IPS-20b (cell line): ENCODE results near the gene PROZ.

Experiments
- H3K27ac ChIP-seq: one replicate; pipeline ENCODE4 v1.5.1; 2013; ENCODE audit warnings: low read length
- H3K27me3 ChIP-seq: 2 replicates; pipeline ENCODE4 v1.6.1; 2013; ENCODE audit warnings: mild to moderate bottlenecking, low read length, inconsistent platforms; ENCODE audit not compliant: insufficient read depth
- H3K36me3 ChIP-seq: 2 replicates; pipeline ENCODE4 v1.6.1; 2013; ENCODE audit warnings: low read depth, mild to moderate bottlenecking, inconsistent platforms, low read length, moderate library complexity; ENCODE audit not compliant: insufficient read depth
- H3K4me1 ChIP-seq: 2 replicates; pipeline ENCODE4 v1.6.1; 2013; ENCODE audit warnings: mild to moderate bottlenecking, control low read depth, inconsistent platforms, low read length, moderate library complexity; ENCODE audit not compliant: insufficient read depth
- H3K4me3 ChIP-seq: 2 replicates; pipeline ENCODE4 v1.5.1; 2013; ENCODE audit warnings: mild to moderate bottlenecking, low read length, inconsistent platforms
- H3K9ac ChIP-seq: 2 replicates; pipeline ENCODE4 v1.6.1; 2013; ENCODE audit warnings: low read depth, mild to moderate bottlenecking, inconsistent platforms, low read length, moderate library complexity
- H3K9me3 ChIP-seq: 2 replicates; pipeline ENCODE4 v1.6.1; 2013; ENCODE audit warnings: mild to moderate bottlenecking, low read depth, low read length, inconsistent platforms; ENCODE audit not compliant: insufficient read depth

The PROZ gene

GRCh38 chr13:113115363-113116205, 42.9 kb upstream of the PROZ start:
- Histone ChIP-seq H3K27ac (no peak overlapping the region), H3K27me3 (peaks cover 31% of the 10 kb centered on the region), H3K4me3 (no peak overlapping the region), H3K9ac (no peak overlapping the region), H3K9me3 (no peaks in the 10 kb centered on the region), H3K36me3 (no peaks in the 10 kb centered on the region), H3K4me1 (no peaks in the 10 kb centered on the region; the same call in 1 of the 2 replicates)

- no peaks in the 10 kb centered on the region for H3K9me3 ChIP-seq
- H3K4me1 ChIP-seq: no peaks in the 10 kb centered on the region; the same call in 1 of the 2 replicates
- H3K36me3 ChIP-seq: no peaks in the 10 kb centered on the region
- H3K4me3 ChIP-seq: no peak overlapping the region
- H3K27me3 ChIP-seq: peaks cover 24% of the 10 kb centered on the region
- no peak overlapping the region for H3K9ac ChIP-seq
- H3K27ac ChIP-seq: no peak overlapping the region
Observed at GRCh38 chr13:113116206-113116800, 42.1 kb upstream of the PROZ start.

GRCh38 chr13:113116871-113117271, 41.6 kb upstream of the PROZ start:
- Histone ChIP-seq H3K27ac (no peak overlapping the region), H3K4me1 (no peaks in the 10 kb centered on the region; the same call in 1 of the 2 replicates), H3K36me3 (no peaks in the 10 kb centered on the region), H3K27me3 (peaks cover 20% of the 10 kb centered on the region), H3K9ac (no peak overlapping the region), H3K9me3 (no peaks in the 10 kb centered on the region), H3K4me3 (no peak overlapping the region)

GRCh38 chr13:113117335-113117872, 41.0 kb upstream of the PROZ start:
- Histone ChIP-seq H3K36me3 (no peaks in the 10 kb centered on the region), H3K4me3 (no peak overlapping the region), H3K4me1 (no peaks in the 10 kb centered on the region; the same call in 1 of the 2 replicates), H3K9me3 (no peaks in the 10 kb centered on the region), H3K9ac (no peak overlapping the region), H3K27ac (no peak overlapping the region), H3K27me3 (peaks cover 15% of the 10 kb centered on the region; the same call in 1 of the 2 replicates)

GRCh38 chr13:113117911-113118260, 40.6 kb upstream of the PROZ start:
- no peak overlapping the region for H3K9ac ChIP-seq
- peaks cover 10% of the 10 kb centered on the region; the same call in 1 of the 2 replicates for H3K27me3 ChIP-seq
- H3K36me3 ChIP-seq: no peaks in the 10 kb centered on the region
- no peak overlapping the region for H3K27ac ChIP-seq
- H3K9me3 ChIP-seq: no peaks in the 10 kb centered on the region
- H3K4me1 ChIP-seq: no peaks in the 10 kb centered on the region; the same call in none of the 2 replicates
- no peak overlapping the region for H3K4me3 ChIP-seq

- Histone ChIP-seq H3K9me3 (no peaks in the 10 kb centered on the region), H3K36me3 (no peaks in the 10 kb centered on the region), H3K27me3 (peaks cover 4% of the 10 kb centered on the region; the same call in 1 of the 2 replicates), H3K4me3 (no peak overlapping the region), H3K9ac (no peak overlapping the region), H3K27ac (no peak overlapping the region), H3K4me1 (no peaks in the 10 kb centered on the region; the same call in none of the 2 replicates)
Observed at GRCh38 chr13:113118261-113119021, 40.0 kb upstream of the PROZ start.

GRCh38 chr13:113119166-113119821, 39.2 kb upstream of the PROZ start:
- Histone ChIP-seq H3K9ac (no peak overlapping the region), H3K9me3 (no peaks in the 10 kb centered on the region), H3K27me3 (no peaks in the 10 kb centered on the region), H3K4me1 (no peaks in the 10 kb centered on the region; the same call in none of the 2 replicates), H3K36me3 (no peaks in the 10 kb centered on the region), H3K27ac (no peak overlapping the region), H3K4me3 (no peak overlapping the region)

- Histone ChIP-seq H3K9ac (no peak overlapping the region), H3K4me3 (no peak overlapping the region), H3K27me3 (no peaks in the 10 kb centered on the region), H3K36me3 (no peaks in the 10 kb centered on the region), H3K9me3 (no peaks in the 10 kb centered on the region), H3K27ac (no peak overlapping the region), H3K4me1 (no peaks in the 10 kb centered on the region; the same call in none of the 2 replicates)
Observed at GRCh38 chr13:113119822-113120189, 38.6 kb upstream of the PROZ start.

- Histone ChIP-seq H3K27ac (no peak overlapping the region), H3K4me1 (no peaks in the 10 kb centered on the region; the same call in none of the 2 replicates), H3K9ac (no peak overlapping the region), H3K36me3 (no peaks in the 10 kb centered on the region), H3K27me3 (no peaks in the 10 kb centered on the region), H3K9me3 (no peaks in the 10 kb centered on the region), H3K4me3 (no peak overlapping the region)
Observed at GRCh38 chr13:113120300-113121182, 37.9 kb upstream of the PROZ start.

GRCh38 chr13:113121183-113121927, 37.1 kb upstream of the PROZ start:
- no peaks in the 10 kb centered on the region for H3K36me3 ChIP-seq
- H3K4me1 ChIP-seq: no peaks in the 10 kb centered on the region; the same call in none of the 2 replicates
- no peak overlapping the region for H3K4me3 ChIP-seq
- no peaks in the 10 kb centered on the region for H3K9me3 ChIP-seq
- no peak overlapping the region for H3K27ac ChIP-seq
- no peak overlapping the region for H3K9ac ChIP-seq
- H3K27me3 ChIP-seq: no peaks in the 10 kb centered on the region
